GM18951 (cell line): ENCODE data around the gene APC2.

Experiments used
- POLR2A ChIP-seq: IDR thresholded peaks from 4 replicates; pipeline ENCODE4 v1.6.1; 2011; ENCODE audit warnings: mild to moderate bottlenecking; ENCODE audit not compliant: insufficient read length, insufficient read depth; ENCODE audit errors: extremely low read depth
- in situ Hi-C: fragments of 300-500 bp; cut with MboI; formaldehyde crosslinking; loops from one replicate; pipeline ENCODE4 v1.12.0; 2022; ENCODE audit warnings: low sequenced_read_pairs, mixed read lengths, inconsistent platforms; ENCODE audit not compliant: unreplicated experiment

The APC2 gene

GRCh38 chr19:1467215-1467489 is 17.2 kb downstream of the APC2 start:
- in situ Hi-C loops = no loop called here
- no peak for TF ChIP-seq POLR2A

GRCh38 chr19:1467490-1468273 is 17.8 kb downstream of the APC2 start:
- no peak for TF ChIP-seq POLR2A
- in situ Hi-C loops = no loop called here

- TF ChIP-seq POLR2A = no peak
- in situ Hi-C loops = no loop called here
Measured at GRCh38 chr19:1468274-1468820, 18.4 kb downstream of the APC2 start.

- in situ Hi-C loops = no loop called here
Measured at GRCh38 chr19:1468821-1469254, 18.9 kb downstream of the APC2 start.

GRCh38 chr19:1469255-1470054 is 19.5 kb downstream of the APC2 start:
- in situ Hi-C loops = no loop called here
- TF ChIP-seq POLR2A = no peak

More at GRCh38 chr19:1468821-1469254, 18.9 kb downstream of the APC2 start:
- no peak for TF ChIP-seq POLR2A

- TF ChIP-seq POLR2A = no peak
Measured at GRCh38 chr19:1470055-1470304, 20.1 kb downstream of the APC2 start.

GRCh38 chr19:1470305-1471009 is 20.5 kb downstream of the APC2 start:
- in situ Hi-C loops = no loop called here
- TF ChIP-seq POLR2A = no peak

More at GRCh38 chr19:1470055-1470304, 20.1 kb downstream of the APC2 start:
- in situ Hi-C loops = no loop called here

GRCh38 chr19:1471010-1471514 is 21.1 kb downstream of the APC2 start:
- TF ChIP-seq POLR2A = no peak
- in situ Hi-C loops = no loop called here

- in situ Hi-C loops = no loop called here
- TF ChIP-seq POLR2A = no peak
Measured at GRCh38 chr19:1471515-1472160, 21.7 kb downstream of the APC2 start.

- TF ChIP-seq POLR2A = peak; percentile 20
- in situ Hi-C loops = no loop called here
Measured at GRCh38 chr19:1472231-1473084, 22.5 kb downstream of the APC2 start.

GRCh38 chr19:1473085-1473851 is 23.3 kb downstream of the APC2 start:
- no peak for TF ChIP-seq POLR2A
- in situ Hi-C loops = no loop called here

- in situ Hi-C loops = no loop called here
- peak; percentile 6 for TF ChIP-seq POLR2A
Measured at GRCh38 chr19:1474011-1474764, 24.3 kb downstream of the APC2 start.
